ENCODE measurements around the gene PARD6B.
"Not testable (repeated sequence)": the region's sequence is repeated elsewhere in the genome, so short reads cannot be mapped to it uniquely, and the experiment has no call there.

Gene PARD6B

DNA sequence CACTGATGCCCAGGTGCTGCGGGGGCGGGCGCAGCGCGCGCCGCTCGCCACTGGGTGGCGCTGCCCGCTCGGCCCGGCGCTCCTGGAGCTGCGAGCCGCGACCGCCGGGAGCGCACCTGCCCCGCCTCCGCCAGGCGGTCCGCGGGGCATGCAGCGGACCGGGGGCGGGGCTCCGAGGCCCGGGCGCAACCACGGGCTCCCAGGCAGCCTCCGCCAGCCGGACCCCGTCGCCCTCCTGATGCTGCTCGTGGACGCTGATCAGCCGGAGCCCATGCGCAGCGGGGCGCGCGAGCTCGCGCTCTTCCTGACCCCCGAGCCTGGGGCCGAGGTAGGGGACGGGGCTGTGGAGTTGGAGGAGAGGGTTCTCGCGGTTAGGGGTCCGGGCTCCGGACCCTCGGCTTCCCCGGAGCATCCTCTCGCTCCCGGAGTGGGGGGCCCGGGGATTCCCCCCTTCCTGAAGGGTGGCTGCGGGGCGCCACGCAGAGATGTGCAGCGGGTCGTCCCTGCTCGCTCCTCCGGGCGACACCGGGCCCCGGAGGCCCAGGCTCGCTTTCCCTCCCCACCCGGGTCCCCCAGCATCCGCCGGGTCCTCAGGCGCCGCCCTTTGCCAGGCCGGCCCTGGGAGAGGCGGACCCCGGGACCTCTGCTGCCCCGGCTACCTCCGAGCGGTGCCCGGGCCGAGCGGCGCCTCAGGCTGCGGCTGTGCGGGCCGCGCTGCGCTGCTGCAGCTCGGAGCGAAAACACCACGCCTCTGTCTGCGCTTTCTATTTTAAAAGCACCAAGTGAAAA, 63.7 kb downstream of the PARD6B start, which contains the start of gene BCAS4:
Gene BCAS4, plus strand, starts transcription at position 216 of the 789 bp plus-strand sequence. Its CDS starts 23 bp downstream, at position 239.
- in situ Hi-C loops (cut with MboI; ENCODE audit: low sequenced_read_pairs), result no loop called here

- in situ Hi-C loops (cut with MboI; ENCODE audit: low sequenced_read_pairs), result no loop called here
Measured at GRCh38 chr20:50797142-50797541, 65.8 kb downstream of the PARD6B start.

- in situ Hi-C loops (cut with MboI; ENCODE audit: low sequenced_read_pairs), result no loop called here
Measured at GRCh38 chr20:50798650-50799049, 67.3 kb downstream of the PARD6B start.

DNA sequence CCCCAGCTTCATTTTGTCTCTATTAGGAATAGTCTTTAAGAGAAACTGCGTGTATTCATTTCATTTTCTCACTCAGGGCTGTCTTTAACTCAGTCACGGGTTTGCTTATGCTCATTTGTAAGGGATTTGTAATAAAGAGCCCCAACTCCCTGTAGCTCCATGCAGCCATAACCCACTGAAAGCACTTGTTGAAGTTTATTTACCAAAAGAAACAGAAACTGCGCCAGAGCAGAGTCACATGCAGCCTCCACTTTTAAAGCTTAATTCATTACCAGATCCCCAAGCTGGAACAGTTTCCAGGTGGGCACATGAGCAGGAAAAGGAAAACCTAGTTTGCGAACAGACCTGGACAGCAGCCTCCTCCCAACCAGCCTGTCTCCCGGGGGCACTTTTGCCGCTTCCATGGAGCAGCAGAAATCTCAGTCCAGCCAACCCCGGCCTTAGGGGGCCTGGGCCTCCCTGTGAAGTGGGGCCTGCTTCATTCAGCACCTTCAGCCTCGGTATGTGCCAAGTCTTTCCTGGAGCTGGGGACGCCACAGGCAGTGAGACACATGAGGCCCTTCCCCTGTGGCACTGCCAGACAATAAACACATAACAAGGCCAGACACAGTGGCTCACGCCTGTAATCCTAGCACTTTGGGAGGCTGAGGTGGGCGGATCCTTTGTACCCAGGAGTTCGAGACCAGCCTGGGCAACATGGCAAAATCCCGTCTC, 68.0 kb downstream of the PARD6B start:
- in situ Hi-C loops (cut with MboI; ENCODE audit: low sequenced_read_pairs), result no loop called here

GRCh38 chr20:50799890-50800550, 68.6 kb downstream of the PARD6B start:
- in situ Hi-C loops (cut with MboI; ENCODE audit: low sequenced_read_pairs), result no loop called here

GRCh38 chr20:50800986-50801746, 69.8 kb downstream of the PARD6B start:
- in situ Hi-C loops (cut with MboI; ENCODE audit: low sequenced_read_pairs), result not testable (repeated sequence)

- in situ Hi-C loops (cut with MboI; ENCODE audit: low sequenced_read_pairs), result no loop called here
Measured at GRCh38 chr20:50801747-50802125, 70.4 kb downstream of the PARD6B start.

- in situ Hi-C loops (cut with MboI; ENCODE audit: low sequenced_read_pairs), result no loop called here
Measured at GRCh38 chr20:50802289-50802688, 70.9 kb downstream of the PARD6B start.

DNA sequence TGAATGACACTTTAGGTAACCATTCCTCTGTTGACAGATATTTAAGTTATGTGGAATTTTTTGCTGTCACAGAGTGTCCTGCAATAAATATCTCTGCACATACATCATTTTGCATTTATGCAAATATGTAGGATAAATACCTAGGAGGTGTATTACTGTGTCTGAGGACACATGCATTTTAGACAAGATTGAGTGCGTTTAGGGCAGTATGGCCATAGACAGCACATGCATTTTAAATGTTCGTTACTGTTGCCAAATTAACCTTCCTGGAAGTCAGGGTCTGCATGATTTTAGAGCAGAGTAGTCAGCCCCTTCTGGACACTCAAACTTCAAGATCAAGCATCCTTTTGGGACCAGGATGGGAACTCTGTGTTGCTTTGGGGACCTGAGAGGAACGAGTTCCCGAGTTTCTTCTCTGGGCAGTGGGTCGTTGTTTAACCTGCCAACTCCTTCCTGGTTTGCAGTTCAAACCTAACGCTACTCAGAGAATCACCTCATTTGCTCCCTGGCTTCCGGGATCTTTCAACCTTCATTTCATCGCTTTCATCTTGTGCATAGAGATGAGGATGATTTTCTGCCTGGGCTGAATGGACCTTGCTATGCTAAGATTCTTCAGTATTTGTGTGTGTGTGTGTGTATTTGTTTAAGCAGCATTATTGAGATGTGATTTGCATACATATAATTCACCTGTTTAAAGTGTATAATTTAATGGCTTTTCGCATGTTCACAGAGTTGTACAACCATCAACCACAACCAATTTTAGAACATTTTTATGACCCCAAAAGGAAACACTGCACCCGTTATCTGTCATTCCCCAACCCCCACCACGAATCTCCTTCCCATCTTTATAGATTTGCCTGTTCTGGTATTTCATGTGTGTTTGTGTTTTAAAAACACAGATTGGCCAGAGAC, 73.3 kb downstream of the PARD6B start:
- in situ Hi-C loops (cut with MboI; ENCODE audit: low sequenced_read_pairs), result no loop called here

DNA sequence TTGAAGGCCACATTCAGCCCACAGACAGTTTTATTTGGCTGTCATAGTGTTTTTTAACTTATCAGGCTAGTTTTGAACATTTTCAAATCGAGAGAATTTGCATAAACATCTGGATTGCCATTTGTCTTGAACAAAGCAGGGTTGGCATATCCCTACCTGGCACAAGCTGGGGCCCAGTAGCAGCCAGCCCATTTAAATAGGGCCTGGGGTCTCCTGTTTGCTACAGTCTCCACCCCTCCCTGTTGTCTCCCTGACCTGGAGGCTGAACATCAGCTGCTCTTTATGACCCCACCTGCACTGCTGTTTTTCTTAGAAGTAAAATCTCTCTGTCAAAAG, 73.9 kb downstream of the PARD6B start:
- in situ Hi-C loops (cut with MboI; ENCODE audit: low sequenced_read_pairs), result no loop called here

DNA sequence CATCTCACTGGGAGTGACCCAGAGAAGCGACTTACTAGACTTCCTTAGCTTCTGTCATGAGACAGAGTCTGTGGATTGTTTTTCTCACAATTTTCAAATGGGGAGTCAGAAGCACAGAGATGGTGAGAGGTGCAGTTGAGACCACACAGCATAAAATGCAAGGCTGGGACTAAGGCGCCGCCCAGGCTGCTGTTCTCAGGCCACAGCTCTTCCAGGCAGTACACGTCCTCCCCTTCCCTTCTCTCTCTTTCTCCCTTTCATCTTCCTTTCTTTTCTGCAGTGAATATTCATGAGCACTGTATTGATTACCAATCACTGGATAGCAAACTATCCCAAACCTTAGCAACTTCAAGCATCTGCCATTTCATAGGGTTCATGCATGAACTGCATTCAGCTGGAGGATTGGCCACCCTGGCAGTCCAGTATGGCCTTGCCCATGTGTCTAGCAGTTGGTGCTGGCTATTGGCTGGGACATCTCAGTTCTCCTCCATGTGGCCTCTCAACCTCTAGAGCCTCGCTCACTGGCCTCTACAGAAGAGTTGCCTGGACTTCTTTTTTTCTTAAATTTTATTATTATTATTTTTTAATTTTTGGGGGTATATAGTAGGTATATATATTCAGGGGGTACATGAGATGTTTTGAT, 74.9 kb downstream of the PARD6B start:
- in situ Hi-C loops (cut with MboI; ENCODE audit: low sequenced_read_pairs), result no loop called here

Measured in hTERT RPE-1 (cell line).